ENCODE measurements around the gene RADIL. TPM values are rescaled to one million over a fixed set of nuclear protein-coding genes. Genes with fewer than 3 reads are reported as not detected.
A peak's percentile ranks its signal among the peaks of the same experiment; 100 is the strongest.

The RADIL gene
- total and polyA plus RNA-seq, 9 of the 15 experiments (the other 6 are each of a cell fraction or from before 2014, with no cell fraction given) = 0.06 to 8.1 (median 1.9) TPM; not detected in 1

DNA sequence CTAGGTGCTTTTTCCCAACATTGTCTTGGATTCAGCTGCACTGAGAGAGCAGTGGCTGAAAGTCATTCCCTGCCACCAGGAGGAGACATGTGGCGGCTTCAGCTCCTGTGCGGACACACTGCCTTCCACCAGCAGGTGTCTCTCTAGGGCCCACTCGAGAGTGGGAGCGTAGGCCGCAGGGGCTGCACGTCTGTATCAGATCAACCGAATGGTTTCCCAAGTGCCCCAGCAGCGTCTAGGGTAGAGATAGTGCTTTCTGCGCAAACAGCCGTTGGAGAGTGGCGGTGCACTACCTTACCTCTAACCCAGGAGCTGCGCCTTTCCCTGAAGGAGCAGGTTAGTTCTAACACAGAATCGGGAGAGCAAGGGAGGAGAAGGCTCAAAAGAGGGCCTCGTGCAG lies 53.3 kb downstream of the RADIL start (continued):
- TF ChIP-seq, protein P1, sequence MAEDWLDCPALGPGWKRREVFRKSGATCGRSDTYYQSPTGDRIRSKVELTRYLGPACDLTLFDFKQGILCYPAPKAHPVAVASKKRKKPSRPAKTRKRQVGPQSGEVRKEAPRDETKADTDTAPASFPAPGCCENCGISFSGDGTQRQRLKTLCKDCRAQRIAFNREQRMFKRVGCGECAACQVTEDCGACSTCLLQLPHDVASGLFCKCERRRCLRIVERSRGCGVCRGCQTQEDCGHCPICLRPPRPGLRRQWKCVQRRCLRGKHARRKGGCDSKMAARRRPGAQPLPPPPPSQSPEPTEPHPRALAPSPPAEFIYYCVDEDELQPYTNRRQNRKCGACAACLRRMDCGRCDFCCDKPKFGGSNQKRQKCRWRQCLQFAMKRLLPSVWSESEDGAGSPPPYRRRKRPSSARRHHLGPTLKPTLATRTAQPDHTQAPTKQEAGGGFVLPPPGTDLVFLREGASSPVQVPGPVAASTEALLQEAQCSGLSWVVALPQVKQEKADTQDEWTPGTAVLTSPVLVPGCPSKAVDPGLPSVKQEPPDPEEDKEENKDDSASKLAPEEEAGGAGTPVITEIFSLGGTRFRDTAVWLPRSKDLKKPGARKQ (CRISPR knock-in tag; IDR thresholded peaks at IDR 0.05) = no peak
- TF ChIP-seq GABPA (tag; conservative IDR thresholded peaks at IDR 0.05; ENCODE audit: low read depth) (no peak), ZNF12 (CRISPR knock-in tag; IDR thresholded peaks at IDR 0.05) (0 out of 2 replicates have a peak, but pooled peaks have one; percentile 51), E4F1 (CRISPR knock-in tag; IDR thresholded peaks at IDR 0.05; ENCODE audit: borderline replicate concordance) (no peak), MECOM (CRISPR knock-in tag; IDR thresholded peaks at IDR 0.05) (no peak), ZBTB7A (IDR thresholded peaks at IDR 0.05; ENCODE audit: borderline replicate concordance, control insufficient read depth, low read depth, low read length) (peak; percentile 60; the same call in 1 of the 2 replicates), ELF4 (CRISPR knock-in tag; IDR thresholded peaks at IDR 0.05) (no peak), BMI1 (IDR thresholded peaks at IDR 0.05; ENCODE audit: low read length) (no peak), ZNF740 (CRISPR knock-in tag; IDR thresholded peaks at IDR 0.05) (peak; percentile 53; the same call in 1 of the 2 replicates), ZNF740 (tag; IDR thresholded peaks at IDR 0.05) (no peak), SOX6 (IDR thresholded peaks at IDR 0.05) (0 out of 2 replicates have a peak, but pooled peaks have one; percentile 13), TBL1XR1 (IDR thresholded peaks at IDR 0.05; ENCODE audit: low read length in 2 of 2) (0 out of 4 replicates have a peak, but pooled peaks of 1 of the 2 experiments have one; percentile 15), SMARCA4 (IDR thresholded peaks at IDR 0.05) (peak; percentile 37; the same call in 1 of the 2 replicates), ZKSCAN3 (CRISPR knock-in tag; IDR thresholded peaks at IDR 0.05) (no peak), MYNN (IDR thresholded peaks at IDR 0.05) (no peak), MYNN (CRISPR knock-in tag; IDR thresholded peaks at IDR 0.05) (no peak), ZNF699 (CRISPR knock-in tag; IDR thresholded peaks at IDR 0.05; ENCODE audit: insufficient replicate concordance) (no peak), MEF2A (IDR thresholded peaks at IDR 0.05; ENCODE audit: control insufficient read depth, low read depth, low read length) (no peak), L3MBTL2 (IDR thresholded peaks at IDR 0.05) (peak; percentile 71; the same call in 1 of the 2 replicates), MTA3 (IDR thresholded peaks at IDR 0.05; ENCODE audit: borderline replicate concordance) (peak; percentile 54; the same call in 1 of the 2 replicates)
- TF ChIP-seq, protein P2, sequence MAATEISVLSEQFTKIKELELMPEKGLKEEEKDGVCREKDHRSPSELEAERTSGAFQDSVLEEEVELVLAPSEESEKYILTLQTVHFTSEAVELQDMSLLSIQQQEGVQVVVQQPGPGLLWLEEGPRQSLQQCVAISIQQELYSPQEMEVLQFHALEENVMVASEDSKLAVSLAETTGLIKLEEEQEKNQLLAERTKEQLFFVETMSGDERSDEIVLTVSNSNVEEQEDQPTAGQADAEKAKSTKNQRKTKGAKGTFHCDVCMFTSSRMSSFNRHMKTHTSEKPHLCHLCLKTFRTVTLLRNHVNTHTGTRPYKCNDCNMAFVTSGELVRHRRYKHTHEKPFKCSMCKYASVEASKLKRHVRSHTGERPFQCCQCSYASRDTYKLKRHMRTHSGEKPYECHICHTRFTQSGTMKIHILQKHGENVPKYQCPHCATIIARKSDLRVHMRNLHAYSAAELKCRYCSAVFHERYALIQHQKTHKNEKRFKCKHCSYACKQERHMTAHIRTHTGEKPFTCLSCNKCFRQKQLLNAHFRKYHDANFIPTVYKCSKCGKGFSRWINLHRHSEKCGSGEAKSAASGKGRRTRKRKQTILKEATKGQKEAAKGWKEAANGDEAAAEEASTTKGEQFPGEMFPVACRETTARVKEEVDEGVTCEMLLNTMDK (IDR thresholded peaks at IDR 0.05; ENCODE audit: borderline replicate concordance, insufficient read depth, low read depth, low read length, poor library complexity, severe bottlenecking) = peak; percentile 72
- TF ChIP-seq, protein P3, sequence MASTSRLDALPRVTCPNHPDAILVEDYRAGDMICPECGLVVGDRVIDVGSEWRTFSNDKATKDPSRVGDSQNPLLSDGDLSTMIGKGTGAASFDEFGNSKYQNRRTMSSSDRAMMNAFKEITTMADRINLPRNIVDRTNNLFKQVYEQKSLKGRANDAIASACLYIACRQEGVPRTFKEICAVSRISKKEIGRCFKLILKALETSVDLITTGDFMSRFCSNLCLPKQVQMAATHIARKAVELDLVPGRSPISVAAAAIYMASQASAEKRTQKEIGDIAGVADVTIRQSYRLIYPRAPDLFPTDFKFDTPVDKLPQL (IDR thresholded peaks at IDR 0.05; ENCODE audit: extremely low read depth, insufficient read length) = no peak
